ENCODE results near the gene SKIC3. TPM values are rescaled to one million over a fixed set of nuclear protein-coding genes. Genes with fewer than 3 reads are reported as not detected.

SKIC3 gene
- total and polyA plus RNA-seq, 2 donors (not counting 1 experiment from before 2014, with no cell fraction given): 24.9 to 75.4 TPM

- DNase-seq (no peak), ATAC-seq (ENCODE audit: low read depth) (no peak)
- no peak overlapping the region for H3K27ac Mint-ChIP-seq
- no peak overlapping the region for H2AFZ ChIP-seq (ENCODE audit: insufficient read depth, low read depth, low read length, poor library complexity, severe bottlenecking)
- no peaks in the 10 kb centered on the region for H3K27me3 Mint-ChIP-seq
- no peaks in the 10 kb centered on the region for H3K27me3 ChIP-seq (replicated peaks in 1 of 4; ENCODE audit: control extremely low read depth in 1 of 4, control insufficient read depth in 3 of 4, insufficient read depth in 4 of 4, low read length in 3 of 4)
- H3K4me1 Mint-ChIP-seq: no peaks in the 10 kb centered on the region
- no peaks in the 10 kb centered on the region for H3K9me3 Mint-ChIP-seq (ENCODE audit: insufficient read depth)
- CTCF ChIA-PET: no interaction called here
- H3K79me2 ChIP-seq (ENCODE audit: control insufficient read depth, insufficient read depth, low read length): no peaks in the 10 kb centered on the region
- H3K9me3 ChIP-seq (ENCODE audit: control extremely low read depth in 1 of 3, control insufficient read depth in 2 of 3, insufficient read depth in 1 of 3, low read length in 2 of 3): no peaks in the 10 kb centered on the region
- H3K4me3 ChIP-seq (ENCODE audit: control extremely low read depth in 1 of 5, extremely low read depth in 1 of 5, insufficient read depth in 1 of 5, low read depth in 2 of 5, low read length in 4 of 5): no peak overlapping the region
- H3K36me3 ChIP-seq (replicated peaks in 1 of 2; ENCODE audit: control extremely low read depth in 1 of 2, control insufficient read depth in 1 of 2, extremely low read depth in 1 of 2, insufficient read depth in 2 of 2, low read length in 1 of 2): peaks cover 2 to 76% of the 10 kb centered on the region in 2 experiments
- no peaks in the 10 kb centered on the region for H4K20me1 ChIP-seq (ENCODE audit: control insufficient read depth, insufficient read depth, low read length, poor library complexity, severe bottlenecking)
- no peak overlapping the region for H3K27ac ChIP-seq (ENCODE audit: low read length in 2 of 2)
- H3K4me3 Mint-ChIP-seq: no peak overlapping the region
- TF ChIP-seq, protein P1, sequence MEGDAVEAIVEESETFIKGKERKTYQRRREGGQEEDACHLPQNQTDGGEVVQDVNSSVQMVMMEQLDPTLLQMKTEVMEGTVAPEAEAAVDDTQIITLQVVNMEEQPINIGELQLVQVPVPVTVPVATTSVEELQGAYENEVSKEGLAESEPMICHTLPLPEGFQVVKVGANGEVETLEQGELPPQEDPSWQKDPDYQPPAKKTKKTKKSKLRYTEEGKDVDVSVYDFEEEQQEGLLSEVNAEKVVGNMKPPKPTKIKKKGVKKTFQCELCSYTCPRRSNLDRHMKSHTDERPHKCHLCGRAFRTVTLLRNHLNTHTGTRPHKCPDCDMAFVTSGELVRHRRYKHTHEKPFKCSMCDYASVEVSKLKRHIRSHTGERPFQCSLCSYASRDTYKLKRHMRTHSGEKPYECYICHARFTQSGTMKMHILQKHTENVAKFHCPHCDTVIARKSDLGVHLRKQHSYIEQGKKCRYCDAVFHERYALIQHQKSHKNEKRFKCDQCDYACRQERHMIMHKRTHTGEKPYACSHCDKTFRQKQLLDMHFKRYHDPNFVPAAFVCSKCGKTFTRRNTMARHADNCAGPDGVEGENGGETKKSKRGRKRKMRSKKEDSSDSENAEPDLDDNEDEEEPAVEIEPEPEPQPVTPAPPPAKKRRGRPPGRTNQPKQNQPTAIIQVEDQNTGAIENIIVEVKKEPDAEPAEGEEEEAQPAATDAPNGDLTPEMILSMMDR (IDR thresholded peaks at IDR 0.05): no peak
- TF ChIP-seq EZH2 (IDR thresholded peaks at IDR 0.05; ENCODE audit: borderline replicate concordance, insufficient read depth, low read depth, low read length, poor library complexity, severe bottlenecking): no peak
- no peak overlapping the region for H3K9ac ChIP-seq (ENCODE audit: low read length)
- no peak overlapping the region for H3K4me2 ChIP-seq (replicated peaks; ENCODE audit: low read depth, low read length, poor library complexity, severe bottlenecking)
- POLR2A ChIA-PET: no interaction called here
- no peaks in the 10 kb centered on the region for H3K4me1 ChIP-seq (ENCODE audit: control insufficient read depth in 2 of 2, insufficient read depth in 2 of 2, low read length in 2 of 2)
- intact Hi-C loops (cut with micrococcal nuclease): no loop called here
- WGBS (ENCODE audit: insufficient coverage): no CpG with 5 or more reads among the region's 1 CpG
Measured at GRCh38 chr5:95511606-95512005, 43.2 kb downstream of the SKIC3 start.

- no peak overlapping the region for H3K4me3 Mint-ChIP-seq
- Histone ChIP-seq H3K9me3 (ENCODE audit: control extremely low read depth in 1 of 3, control insufficient read depth in 2 of 3, insufficient read depth in 1 of 3, low read length in 2 of 3) (no peaks in the 10 kb centered on the region), H3K27me3 (replicated peaks in 1 of 4; ENCODE audit: control extremely low read depth in 1 of 4, control insufficient read depth in 3 of 4, insufficient read depth in 4 of 4, low read length in 3 of 4) (no peaks in the 10 kb centered on the region), H3K4me1 (ENCODE audit: control insufficient read depth in 2 of 2, insufficient read depth in 2 of 2, low read length in 2 of 2) (no peaks in the 10 kb centered on the region), H4K20me1 (ENCODE audit: control insufficient read depth, insufficient read depth, low read length, poor library complexity, severe bottlenecking) (no peaks in the 10 kb centered on the region), H3K36me3 (replicated peaks in 1 of 2; ENCODE audit: control extremely low read depth in 1 of 2, control insufficient read depth in 1 of 2, extremely low read depth in 1 of 2, insufficient read depth in 2 of 2, low read length in 1 of 2) (peaks cover 0 to 60% of the 10 kb centered on the region in 2 experiments), H2AFZ (ENCODE audit: insufficient read depth, low read depth, low read length, poor library complexity, severe bottlenecking) (no peak overlapping the region), H3K27ac (ENCODE audit: low read length in 2 of 2) (no peak overlapping the region), H3K9ac (ENCODE audit: low read length) (no peak overlapping the region), H3K4me3 (ENCODE audit: control extremely low read depth in 1 of 5, extremely low read depth in 1 of 5, insufficient read depth in 1 of 5, low read depth in 2 of 5, low read length in 4 of 5) (no peak overlapping the region), H3K4me2 (replicated peaks; ENCODE audit: low read depth, low read length, poor library complexity, severe bottlenecking) (no peak overlapping the region), H3K79me2 (ENCODE audit: control insufficient read depth, insufficient read depth, low read length) (no peaks in the 10 kb centered on the region)
- WGBS (ENCODE audit: insufficient coverage): no CpG with 5 or more reads among the region's 1 CpG
- intact Hi-C loops (cut with micrococcal nuclease): no loop called here
- no peak for ATAC-seq (ENCODE audit: low read depth)
- H3K4me1 Mint-ChIP-seq: no peaks in the 10 kb centered on the region
- H3K9me3 Mint-ChIP-seq (ENCODE audit: insufficient read depth): no peaks in the 10 kb centered on the region
- no peak for TF ChIP-seq EZH2 (IDR thresholded peaks at IDR 0.05; ENCODE audit: borderline replicate concordance, insufficient read depth, low read depth, low read length, poor library complexity, severe bottlenecking)
- TF ChIP-seq, protein P1 (IDR thresholded peaks at IDR 0.05): no peak
- no peak overlapping the region for H3K27ac Mint-ChIP-seq
- no peak for DNase-seq
- ChIA-PET CTCF (no interaction called here), POLR2A (no interaction called here)
- no peaks in the 10 kb centered on the region for H3K27me3 Mint-ChIP-seq
Measured at GRCh38 chr5:95508550-95508949, 46.2 kb downstream of the SKIC3 start.

Small RNAs within 50 kb of the gene (small RNA-seq; reads per million reads assigned to genes)
- gene RNU6-308P (ENCODE audit: insufficient read length, low read depth, low replicate concordance): not detected

Other genes with a start within 250 kb of the SKIC3 start
- gene FAM81B, start 163.6 kb downstream of the SKIC3 start, total RNA-seq: not detected in 2 replicates
- gene FAM81B, start 163.6 kb downstream of the SKIC3 start, polyA plus RNA-seq: not detected in 2 replicates
- gene ARSK, start 124 bp upstream of the SKIC3 start, total RNA-seq: 5.1 and 5.5 TPM in 2 replicates
- gene ARSK, start 124 bp upstream of the SKIC3 start, polyA plus RNA-seq: 3.5 and 3.7 TPM in 2 replicates
- gene GPR150, start 65.1 kb upstream of the SKIC3 start, total RNA-seq: 0.27 and 0.34 TPM in 2 replicates
- gene GPR150, start 65.1 kb upstream of the SKIC3 start, polyA plus RNA-seq: 0.30 and 0.86 TPM in 2 replicates
- gene RFESD, start 91.8 kb upstream of the SKIC3 start, total RNA-seq: 1.9 and 3.0 TPM in 2 replicates
- 0.46 and 1.5 TPM in 2 replicates for gene RFESD, start 91.8 kb upstream of the SKIC3 start, polyA plus RNA-seq
- gene SPATA9, start 128.0 kb upstream of the SKIC3 start, total RNA-seq: 0.22 TPM in 1 of 2 replicates, not detected in the other
- gene SPATA9, start 128.0 kb upstream of the SKIC3 start, polyA plus RNA-seq: not detected in 2 replicates
- gene RHOBTB3, start 176.4 kb upstream of the SKIC3 start, total RNA-seq: 5.0 and 5.3 TPM in 2 replicates
- 0.99 and 1.7 TPM in 2 replicates for gene RHOBTB3, start 176.4 kb upstream of the SKIC3 start, polyA plus RNA-seq